HG03095 (cell line): ENCODE measurements around the gene MOBP.

Experiments
- ATAC-seq: cut with Tn5 transposase; IDR thresholded peaks from one replicate; pipeline ENCODE4 v1.9.1; 2021; ENCODE audit warnings: moderate library complexity; ENCODE audit not compliant: unreplicated experiment

The MOBP gene

DNA sequence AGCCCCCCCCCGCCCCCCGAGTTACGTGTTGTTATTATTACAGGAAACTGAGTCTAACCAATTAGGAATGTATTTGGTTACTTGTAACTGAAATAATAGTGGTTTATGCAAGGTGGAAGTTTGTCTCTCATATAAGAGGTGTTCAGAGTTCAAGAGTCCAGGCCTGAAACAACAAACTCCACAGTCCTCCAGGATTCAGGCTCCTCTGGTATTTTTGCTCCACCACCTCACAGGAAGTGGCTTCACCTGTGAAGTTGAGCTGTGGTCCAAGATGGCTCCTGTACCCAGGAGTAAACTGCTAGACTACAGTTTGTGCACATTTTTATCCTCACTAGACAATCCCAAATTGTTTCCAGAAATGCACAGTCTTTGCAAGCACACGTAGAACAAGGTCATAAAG lies 27.3 kb downstream of the MOBP start:
- ATAC-seq, result no peak

DNA sequence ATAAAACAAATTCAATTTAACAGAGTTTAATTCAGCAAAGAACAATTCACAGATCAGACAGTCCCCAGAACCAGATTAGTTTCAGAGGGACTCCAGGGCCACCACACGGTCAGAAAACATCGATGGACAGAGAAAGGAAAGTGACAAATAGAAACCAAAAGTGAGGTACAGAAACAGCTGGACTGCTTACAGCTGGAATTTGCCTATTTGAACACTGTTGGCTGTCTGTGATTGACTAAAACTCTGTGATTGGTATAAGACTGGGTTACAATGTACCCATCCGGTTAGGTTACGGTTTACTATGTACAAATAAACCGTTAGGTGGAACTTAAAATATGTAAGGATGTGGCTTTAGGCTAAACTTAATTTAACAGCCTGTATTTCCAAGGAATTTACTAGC lies 30.3 kb downstream of the MOBP start:
- no peak for ATAC-seq

DNA sequence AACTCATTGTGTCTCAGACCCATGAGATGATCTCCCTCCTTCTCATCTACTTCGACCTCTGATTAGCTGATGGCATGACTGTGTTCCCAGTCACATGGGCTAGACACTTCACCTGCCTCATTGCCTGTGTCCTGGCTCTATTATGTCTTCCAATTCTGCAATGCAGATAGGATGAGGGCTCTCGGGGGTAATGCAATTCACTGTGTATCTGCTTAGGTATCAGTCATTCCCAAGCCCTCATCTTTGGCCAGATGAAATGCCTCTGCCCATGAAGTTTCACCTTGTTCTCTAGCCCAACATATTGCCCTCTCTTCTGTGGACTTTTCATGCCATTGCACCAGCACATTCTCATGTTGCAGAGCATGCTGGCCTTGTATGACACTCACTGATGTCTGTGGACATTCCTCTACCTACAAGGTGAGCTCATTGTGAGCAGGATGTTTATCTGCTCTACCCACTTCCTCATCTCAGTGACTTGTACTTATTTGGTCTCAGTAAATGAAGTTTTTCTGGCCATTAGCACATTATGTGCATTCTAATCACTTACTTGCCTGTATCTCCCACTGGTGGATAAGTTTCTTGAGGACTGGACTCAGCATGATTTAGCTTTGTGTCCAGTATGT lies 32.3 kb downstream of the MOBP start:
- ATAC-seq, result no peak

DNA sequence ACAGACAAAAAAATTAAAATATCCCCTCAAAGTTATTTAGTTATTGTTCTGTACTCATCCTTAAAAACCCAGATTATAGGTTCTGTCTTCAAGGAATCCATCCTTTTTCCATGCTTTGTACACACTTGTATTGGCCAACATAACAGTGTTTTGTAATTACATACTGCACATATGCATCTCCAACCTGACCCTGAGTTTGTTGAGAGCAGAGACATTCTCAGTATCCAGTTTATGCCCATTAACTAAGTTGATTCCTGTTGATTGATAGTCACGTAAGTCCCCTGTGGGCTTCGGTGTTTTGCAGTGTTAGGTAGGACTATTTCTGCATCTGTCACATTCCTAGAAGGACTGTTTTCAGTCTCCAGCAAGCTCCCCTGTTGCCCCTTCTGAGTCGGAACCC lies 33.6 kb downstream of the MOBP start:
- no peak for ATAC-seq

DNA sequence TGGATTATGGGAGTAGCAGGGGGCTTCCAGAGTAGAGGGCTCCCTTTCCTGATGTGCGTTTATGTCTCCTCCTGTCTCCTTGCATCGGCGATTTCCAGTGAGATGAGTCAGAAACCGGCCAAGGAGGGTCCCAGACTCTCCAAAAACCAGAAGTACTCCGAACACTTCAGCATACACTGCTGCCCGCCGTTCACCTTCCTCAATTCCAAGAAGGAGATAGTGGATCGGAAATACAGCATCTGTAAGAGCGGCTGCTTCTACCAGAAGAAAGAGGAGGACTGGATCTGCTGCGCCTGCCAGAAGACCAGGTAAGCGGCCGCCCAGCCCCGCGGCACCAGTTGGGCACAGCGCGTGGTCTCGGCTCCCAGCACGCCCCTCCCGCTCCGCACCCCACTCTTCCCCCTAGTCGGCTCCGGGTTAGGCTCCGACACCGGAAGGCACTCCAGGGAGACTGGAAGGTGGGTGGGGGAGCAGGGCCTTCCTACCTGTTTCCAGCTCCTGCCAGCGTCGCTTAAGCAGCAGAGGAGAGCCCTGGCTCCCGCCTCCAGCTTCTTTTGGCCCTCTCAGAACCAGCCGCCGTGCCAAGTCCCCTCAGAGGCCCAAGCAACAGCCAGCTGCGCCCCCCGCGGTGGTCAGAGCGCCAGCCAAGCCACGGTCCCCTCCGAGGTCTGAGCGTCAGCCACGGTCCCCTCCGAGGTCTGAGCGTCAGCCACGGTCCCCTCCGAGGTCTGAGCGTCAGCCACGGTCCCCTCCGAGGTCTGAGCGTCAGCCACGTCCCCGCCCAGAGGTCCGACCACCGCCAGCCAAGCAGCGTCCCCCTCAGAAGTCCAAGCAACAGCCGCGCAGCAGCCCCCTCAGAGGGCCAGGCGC lies 34.7 kb downstream of the MOBP start:
- no peak for ATAC-seq

DNA sequence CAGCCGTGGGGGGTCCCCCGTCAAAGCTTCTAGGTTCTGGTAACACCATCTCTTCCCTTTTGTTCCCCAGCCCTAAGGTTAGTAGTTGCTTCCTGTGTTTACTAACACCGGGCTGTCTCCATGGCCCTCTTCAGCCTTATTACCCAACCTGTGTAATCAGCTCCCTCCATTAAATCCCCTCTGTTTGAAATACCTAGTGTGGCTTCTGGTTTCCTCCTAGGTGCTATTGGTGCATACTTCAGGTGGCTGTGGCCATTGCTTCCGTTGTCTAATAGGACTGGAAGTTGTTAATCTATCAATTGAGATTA lies 35.3 kb downstream of the MOBP start:
- ATAC-seq, result no peak

DNA sequence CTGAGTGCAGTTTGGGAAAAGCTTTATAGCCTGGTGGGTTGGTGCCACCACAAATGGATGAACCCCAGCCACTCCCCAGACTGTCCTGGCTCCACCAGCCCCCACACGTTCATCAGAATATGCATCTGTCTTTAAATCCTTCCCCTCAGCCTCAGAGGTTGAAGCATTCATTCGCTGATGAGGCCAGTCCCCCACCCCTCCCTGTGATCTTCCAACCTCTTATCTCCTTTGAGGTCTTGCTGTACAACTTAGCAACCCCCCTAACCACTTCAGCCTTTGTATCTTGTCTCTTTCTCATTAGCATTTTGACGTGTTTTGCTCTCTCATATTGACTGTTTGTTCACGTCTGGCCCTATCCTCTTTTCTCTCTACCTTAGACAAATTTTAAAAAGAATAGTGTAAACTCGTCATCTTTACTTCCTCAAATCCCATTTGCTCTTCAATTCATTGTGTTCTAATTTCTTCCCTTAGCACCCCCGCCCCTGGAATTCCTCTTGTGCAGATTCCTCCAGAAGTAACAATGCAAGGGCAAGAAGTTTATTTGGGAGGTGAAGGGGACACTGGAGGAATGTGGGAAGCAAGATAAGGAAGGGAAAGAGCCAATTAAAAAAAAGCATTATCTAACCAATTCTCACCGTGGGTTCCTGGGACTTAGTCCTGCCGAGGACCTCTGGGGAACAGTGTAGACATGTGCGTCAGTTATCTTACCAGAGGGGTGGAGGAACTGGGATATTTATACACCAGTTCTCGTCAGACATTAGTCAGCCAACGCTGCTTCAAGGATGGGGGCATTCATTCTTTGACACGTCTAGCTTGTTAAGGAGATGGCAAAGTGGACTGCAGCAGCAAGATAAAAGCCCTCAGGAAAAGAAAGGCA lies 38.6 kb downstream of the MOBP start:
- ATAC-seq, result no peak

DNA sequence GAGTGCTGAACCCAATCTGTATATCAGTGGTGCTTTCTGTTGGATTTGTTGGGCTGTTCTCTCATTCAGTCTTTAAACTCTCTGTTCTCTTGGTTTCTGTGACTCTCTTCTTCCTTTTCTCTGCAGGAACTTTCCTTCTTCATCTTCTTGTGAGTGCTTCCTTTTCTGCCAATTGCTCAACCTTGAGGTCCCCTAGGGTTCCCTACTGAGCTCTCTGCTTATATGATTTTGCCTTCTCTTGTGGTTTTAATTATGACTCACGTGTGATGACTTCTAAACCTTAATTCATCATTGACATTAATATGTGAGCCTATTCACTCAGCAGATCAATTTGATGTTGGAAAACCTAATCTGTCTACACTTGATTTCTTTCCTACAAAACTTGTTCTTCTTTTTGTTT lies 39.4 kb downstream of the MOBP start:
- no peak for ATAC-seq

DNA sequence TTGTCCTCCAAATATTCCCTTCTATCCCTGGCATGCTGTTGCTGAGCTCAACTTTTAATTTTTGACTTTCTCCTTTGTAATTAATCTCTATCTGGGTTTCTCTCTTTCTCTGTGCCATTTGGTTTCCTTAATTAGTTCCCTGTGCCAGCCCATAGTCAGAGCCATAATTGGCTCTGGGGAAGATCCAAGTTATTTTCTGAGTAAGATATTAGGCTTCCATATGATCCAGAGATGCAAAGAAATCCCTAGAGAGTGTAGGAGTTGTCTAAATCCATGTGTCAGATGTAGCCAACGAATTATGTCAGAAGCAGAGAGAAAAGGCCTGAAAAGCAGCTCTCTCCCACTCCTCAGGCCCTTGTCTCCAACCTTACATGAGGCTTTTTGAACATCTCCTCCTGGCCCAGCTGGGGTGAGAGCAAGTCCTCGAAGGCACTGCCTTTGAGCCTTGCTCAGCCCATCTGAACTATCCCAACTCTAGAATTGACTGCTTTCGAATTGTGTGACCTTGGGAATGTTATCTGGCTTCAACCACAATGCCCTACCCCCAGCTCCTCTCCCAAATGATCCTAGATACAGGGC lies 46.4 kb downstream of the MOBP start:
- no peak for ATAC-seq

DNA sequence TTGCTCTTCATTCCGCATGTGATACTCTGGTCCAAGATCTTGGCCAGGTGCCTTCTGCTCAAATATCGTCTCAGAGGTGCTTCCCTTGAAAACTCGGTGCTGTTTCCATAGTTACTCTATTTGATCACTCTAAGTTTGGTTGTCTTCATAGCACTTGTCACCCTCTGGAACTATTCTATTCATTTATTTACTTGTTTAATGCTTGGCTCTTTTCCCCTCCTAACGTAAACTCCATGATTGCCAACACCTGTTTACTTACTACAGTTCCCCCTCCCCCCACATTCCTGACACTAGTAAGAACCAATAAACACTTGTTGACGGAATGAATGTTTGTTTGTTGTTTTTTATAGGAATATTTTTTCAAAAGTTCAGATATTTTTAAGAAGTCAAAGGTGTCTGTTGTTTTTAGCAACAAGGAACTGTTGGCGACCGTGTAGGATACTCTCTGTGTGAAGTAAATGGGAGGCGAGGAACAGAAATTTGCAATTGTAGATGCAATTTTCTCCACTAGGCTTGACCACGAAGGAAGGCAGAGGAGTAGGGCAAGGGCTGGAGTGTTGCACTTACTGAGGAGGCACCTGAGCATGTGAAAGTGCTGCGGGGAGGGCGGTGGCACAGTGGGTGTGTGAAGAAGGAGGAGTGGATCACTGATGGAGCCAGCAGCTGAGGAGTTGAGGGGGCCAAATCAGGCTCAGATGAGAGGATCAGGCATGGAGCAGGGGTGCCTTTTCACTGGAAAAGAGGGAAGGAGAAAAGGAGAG lies 48.4 kb downstream of the MOBP start:
- ATAC-seq, result no peak

DNA sequence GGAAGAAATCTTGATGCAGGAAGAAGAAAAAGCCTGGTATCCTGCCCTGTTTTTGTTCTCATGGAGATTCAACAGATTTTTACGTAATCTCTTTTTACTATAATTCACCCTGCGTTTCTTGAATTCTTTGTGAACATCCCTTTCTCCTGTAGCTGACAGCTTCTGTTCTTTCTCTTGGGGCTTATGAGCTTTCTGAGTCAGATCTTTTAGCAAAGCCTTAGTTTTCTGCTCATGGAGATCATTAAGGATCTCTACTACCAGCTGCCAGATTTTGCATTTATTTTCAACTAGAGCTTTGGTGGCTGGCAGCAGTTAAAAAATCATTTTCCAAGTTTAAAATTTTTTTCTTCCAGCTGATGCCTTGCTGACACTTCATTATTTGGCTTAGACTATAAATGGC lies 51.6 kb downstream of the MOBP start:
- no peak for ATAC-seq

DNA sequence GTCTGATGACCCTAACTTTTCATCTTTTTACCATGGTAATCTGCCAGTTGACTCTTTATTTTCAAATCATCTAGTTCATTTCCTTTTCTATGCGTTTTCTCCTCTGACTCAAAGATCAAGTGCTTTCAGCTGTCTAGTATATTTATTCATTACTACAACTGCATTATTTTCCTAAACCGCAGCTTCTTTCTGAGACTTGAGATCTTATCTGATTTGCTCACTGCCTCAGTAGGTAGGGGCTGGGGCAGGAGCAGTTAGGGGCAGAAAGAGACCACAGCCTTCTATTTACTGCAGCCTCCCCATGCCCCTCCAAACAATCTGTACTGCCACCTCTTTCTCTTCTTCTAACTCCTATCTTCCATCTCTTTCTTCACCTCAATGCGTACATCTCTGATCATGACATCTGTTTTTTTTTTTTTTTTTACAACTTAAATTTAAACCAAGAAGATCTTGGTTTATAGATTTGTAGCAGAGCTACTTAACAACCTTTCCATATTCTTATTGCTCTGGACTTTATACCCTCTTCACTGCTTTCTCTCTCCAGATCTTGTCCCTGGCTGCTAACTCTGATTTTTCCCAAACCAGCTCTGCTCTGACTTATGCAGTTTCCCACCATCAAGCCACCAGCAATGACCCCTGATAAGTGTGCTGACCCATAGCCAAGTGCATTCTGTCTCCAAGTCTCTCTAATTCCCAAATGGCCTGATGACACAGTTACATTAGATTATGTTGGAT lies 52.2 kb downstream of the MOBP start:
- ATAC-seq, result no peak

DNA sequence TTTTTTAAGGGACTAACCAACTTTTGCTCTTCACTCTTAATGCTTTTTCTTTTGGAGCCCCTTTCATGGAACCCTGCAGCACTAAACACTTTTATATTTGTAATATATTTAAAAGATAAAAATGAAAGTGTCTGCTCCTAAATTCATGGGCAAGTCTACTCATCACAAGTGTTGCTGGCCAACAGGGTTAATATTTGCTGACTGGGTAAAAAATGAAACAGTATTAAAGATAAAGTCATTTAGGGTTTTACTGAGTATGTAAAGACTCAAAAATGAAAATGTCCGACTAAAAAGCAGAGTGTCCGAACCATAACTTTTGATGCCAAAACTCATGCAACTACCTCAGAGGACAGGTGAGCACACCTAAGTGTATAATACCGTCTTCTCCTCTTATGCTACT lies 54.0 kb downstream of the MOBP start:
- no peak for ATAC-seq

DNA sequence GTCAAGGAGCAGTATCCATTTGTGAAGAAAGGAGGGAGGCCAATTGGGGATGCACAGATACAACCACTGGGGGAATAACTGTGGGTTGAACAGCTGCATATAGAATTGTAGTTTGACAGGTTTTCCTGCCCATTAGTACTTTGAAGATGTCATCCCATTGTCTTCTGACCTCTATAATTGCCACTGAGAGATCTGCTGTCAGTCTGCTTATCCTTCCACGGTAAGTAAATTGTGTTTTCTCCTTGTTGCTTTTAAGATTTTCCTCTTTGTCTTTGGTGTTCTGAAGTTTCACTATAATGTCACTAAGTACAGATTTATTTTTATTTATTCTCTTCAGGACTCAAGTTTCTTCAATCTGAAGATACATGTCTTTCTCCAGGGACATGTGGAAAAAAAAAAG lies 56.6 kb downstream of the MOBP start:
- ATAC-seq, result no peak

DNA sequence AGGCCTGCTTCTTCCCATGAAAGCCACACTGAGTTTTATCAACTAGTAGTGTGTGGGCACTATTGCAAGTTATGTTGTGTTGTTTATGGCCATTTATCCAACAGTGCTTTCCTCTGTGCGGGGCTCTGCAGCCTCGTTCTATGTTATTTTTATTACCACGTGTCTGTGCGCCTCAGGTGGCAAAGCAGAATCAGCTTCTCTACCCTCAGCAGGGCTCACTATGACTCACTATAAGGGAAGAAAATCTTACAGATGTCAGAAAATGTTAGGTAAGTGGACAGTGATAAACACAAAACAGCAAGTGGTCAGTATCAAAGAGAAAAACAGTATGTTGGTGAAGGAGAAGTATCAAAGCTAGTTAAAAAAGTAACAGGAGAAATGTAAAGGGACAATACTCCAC lies 61.4 kb downstream of the MOBP start:
- no peak for ATAC-seq

DNA sequence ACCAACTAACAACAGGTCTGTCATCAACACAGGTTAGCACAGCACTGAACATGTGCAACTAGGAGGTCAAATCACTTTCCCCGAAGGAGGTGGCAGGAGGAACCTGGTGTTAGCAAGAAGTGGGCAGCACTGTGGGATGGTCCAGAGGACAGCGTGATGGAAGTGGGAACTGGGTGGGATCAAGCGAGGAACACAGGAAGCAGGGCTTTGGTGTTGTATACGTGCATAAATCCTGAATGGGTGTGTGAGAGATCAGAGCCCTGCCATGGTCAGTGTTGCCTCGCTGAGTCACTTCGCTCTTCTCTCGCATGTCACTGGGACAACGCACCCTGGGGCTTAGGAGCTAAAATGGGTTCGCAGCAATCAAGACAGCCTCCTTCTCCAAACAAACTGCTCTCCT lies 62.1 kb downstream of the MOBP start:
- no peak for ATAC-seq

DNA sequence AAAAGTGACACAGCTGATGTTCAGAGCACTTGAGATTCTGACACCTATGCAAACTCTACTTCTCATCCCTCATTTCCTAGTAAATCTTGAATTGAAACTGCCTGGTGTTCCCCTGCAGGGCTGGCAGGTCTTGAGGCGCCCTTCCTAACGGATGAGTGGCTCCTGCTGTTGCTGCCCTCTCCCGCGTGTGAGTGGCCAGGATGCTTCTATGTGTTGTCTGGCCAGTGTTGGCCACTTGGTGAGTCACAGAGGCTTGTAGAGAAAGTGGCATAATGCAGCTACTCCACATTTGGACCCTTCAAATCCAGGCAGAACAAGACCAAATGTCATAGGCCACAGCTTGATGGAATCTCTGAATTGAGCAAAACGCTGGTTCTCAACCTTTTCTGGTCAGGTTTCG lies 63.6 kb downstream of the MOBP start:
- ATAC-seq, result no peak

DNA sequence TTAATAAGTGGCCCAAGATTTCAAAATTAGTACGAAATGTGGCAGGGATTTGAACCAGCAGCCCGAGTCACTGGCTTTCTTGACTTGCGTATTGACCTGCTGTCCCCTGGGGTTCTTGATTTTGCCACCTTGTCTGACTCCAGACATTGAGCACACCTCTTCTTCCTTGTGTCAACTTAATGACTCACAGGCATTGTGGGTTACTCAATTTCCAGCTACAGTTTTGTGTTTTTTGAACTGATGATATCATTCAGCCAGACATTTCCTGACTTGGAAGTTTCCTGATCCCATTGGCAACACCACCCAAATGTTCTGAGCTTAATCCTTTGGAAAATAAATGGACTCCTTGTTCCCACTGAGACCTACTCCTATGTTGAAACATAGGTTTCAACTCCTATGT lies 64.2 kb downstream of the MOBP start:
- ATAC-seq, result no peak

DNA sequence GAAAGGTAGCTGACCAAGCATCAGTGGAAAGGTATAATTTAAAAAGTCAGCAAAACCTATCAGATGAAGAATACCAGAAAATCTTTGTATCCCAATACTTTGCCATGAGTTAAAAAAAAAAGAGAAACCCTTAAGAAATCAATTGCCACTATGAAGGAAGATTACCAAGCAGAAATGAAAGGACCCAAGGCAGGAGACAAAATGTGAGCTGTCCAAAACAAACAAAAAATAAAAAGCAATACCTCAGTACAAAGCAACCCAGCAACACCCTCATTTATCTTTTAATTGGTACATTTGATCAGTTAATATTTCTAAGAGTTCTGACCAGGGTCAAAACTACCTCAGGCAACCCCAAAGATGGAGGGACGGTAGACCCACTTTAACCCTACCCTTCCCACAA lies 65.3 kb downstream of the MOBP start:
- no peak for ATAC-seq

DNA sequence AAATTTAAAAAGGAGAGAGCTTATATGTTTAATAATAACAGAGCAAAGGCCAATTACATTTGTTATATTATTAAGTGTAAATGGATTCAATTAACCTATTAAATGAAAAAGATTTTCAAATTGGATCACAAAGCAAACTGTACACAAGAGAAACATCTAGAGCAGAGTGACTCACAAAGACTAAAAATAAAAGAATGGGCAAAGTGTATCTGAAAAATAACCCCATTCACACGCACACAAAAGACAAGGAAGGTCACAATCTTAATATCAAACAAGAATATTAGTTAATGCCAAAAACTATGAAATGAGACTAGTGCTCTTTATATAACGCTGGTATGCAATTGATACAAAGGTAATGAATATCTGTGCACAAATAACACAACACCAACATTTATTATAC lies 65.7 kb downstream of the MOBP start:
- ATAC-seq, result no peak
